HT1080 (cell line): ENCODE measurements around the gene MT2A. TPM values are rescaled to one million over a fixed set of nuclear protein-coding genes. Genes with fewer than 3 reads are reported as not detected.
A peak's percentile ranks its signal among the peaks of the same experiment; 100 is the strongest.

Experiments used
- DNase-seq: peaks from one replicate; pipeline ENCODE4 v3.0.0-alpha.2; 2015; ENCODE audit warnings: low read depth
- total RNA-seq: library from RNA; depleted of rRNA; stranded (reverse); fragments of >200 nt; shearing (Covaris generic); gene quantifications from 2 replicates; pipeline ENCODE4 v1.2.3, GENCODE V29; 2014

Gene MT2A
- total RNA-seq, 1 experiment from 2014 or later: 1,822 TPM

- no peak for DNase-seq
These were observed 29.7 kb downstream of the MT2A start, which contains the start of gene MT1A for GRCh38 chr16:56637814-56638750. MT1A (plus strand) TSS chr16:56638666; CDS start chr16:56638739, 73 bp downstream.

- no peak for DNase-seq
These were observed 30.7 kb downstream of the MT2A start for GRCh38 chr16:56639045-56639444.

GRCh38 chr16:56640076-56640475 lies 31.7 kb downstream of the MT2A start:
- DNase-seq: no peak

DNA sequence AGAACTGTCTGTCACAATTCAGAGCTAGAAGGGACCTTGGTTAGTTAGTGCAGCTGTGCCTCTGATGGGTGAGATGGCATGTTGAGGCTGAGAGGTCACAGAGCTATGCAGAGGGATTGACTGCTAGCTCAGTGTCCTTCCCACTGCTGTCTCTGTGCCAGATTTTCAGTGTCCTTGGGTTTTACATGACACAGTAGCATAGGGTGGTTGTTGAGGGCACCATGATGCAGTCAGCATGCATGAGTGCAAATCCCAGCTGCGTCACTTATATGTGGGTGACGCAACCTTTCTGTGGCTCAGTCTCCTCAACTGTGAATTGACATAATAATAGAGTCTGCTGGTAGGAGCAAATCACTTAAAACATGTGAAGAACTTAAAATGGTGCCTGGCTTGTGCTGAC lies 32.8 kb downstream of the MT2A start:
- no peak for DNase-seq

GRCh38 chr16:56643080-56643778 lies 34.8 kb downstream of the MT2A start:
- peak; percentile 42 for DNase-seq

GRCh38 chr16:56643833-56644232 lies 35.4 kb downstream of the MT2A start:
- DNase-seq: no peak

GRCh38 chr16:56645311-56645710 lies 36.9 kb downstream of the MT2A start:
- no peak for DNase-seq

DNA sequence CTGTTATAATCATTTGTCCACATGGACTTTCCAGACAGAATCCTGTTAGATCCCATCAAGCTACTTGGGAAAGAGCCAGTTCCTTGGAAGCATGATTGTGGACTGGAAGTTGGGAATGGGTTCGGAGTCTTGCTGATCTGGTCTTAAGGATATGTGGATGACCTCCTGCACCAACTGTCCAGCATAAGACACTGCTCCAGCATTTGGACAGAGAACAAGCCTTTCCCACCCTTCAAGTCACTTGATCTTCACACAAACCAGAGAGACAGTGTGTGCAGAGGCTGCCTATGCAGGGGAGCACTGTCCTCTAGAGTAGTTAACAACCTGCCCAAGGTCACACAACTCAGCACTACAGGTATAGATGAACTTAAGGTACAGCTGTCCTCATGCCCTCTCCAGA lies 37.5 kb downstream of the MT2A start:
- no peak for DNase-seq

GRCh38 chr16:56647641-56648431 lies 39.5 kb downstream of the MT2A start:
- DNase-seq: no peak

- DNase-seq: no peak
These were observed 40.9 kb downstream of the MT2A start for GRCh38 chr16:56649271-56649670.

DNA sequence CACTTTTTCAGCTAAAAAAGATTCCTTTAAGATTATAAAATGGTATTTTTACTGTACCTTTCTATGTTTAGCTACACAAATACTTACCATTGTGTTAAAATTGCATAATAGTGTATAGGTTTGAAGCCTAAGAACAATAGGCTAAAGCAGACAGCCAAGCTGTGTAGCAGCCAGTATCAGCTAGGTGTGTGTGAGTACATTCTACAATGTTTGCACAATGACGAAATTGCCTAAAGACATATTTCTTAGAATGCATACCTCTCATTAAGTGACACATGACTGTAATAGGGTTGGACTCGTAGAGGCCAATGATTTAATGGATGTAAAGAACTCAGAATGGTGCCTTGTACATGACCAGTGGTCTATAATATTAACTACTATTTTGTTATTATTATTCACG lies 41.4 kb downstream of the MT2A start:
- no peak for DNase-seq

DNA sequence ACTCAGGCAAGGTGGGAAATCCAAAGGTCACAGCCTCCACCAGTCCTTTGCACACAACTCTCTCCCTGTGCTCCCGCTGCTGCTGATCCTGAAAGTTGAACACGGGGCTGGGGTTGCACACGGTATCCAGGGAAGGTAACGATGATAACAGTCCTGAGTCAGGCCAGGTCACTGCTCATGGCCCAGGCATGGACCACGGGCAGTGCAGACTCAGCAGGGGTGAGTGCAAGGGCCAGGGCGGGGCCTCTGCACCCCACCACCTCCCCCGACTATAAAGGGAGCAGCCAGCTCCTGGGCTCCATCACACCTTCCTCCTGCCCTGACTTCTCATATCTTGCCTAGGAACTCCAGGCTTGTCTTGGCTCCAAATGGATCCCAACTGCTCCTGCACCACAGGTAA lies 43.2 kb downstream of the MT2A start, which contains the start of gene MT1B:
TSS of gene MT1B (plus strand) at position 301 of the 400 bp plus-strand sequence. CDS start at position 369, 68 bp downstream.
- DNase-seq: no peak

DNA sequence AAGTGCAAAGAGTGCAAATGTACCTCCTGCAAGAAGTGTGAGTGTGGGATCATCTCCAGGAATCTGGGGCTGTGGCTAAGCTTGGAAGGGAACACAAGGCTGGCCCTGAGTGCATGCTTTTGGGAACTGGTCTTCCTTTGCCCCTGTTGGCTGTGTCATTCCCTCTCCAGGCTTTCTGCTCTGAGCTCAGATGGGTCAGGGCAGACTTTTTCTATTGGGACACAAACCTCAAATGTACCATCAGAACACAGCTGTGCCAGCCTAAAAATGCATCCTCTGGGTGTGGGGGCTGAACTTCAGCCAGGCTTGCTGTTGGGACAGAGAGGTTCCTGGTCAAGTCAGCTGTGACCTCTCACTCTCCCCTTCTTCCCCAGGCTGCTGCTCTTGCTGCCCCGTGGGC lies 44.2 kb downstream of the MT2A start:
- DNase-seq: no peak

DNA sequence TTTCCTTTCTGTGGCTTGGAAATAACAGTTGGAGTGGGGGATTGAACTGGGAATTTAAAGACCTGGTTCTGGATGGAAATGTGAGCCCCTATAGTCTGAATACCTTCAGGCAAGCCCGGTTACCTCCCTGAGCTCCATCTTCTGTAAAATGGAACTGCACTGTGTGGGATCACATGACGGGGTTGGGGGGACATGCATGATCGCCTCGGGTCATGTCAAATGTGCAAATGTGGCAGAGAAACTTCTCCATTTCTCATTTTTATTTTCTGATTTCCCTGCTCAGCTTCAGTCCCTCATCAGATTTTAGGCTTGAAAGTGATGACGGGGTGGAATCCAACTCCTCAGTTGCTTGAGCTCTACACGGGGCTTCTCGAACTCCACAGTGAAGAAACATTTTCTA lies 44.8 kb downstream of the MT2A start:
- DNase-seq: no peak

DNA sequence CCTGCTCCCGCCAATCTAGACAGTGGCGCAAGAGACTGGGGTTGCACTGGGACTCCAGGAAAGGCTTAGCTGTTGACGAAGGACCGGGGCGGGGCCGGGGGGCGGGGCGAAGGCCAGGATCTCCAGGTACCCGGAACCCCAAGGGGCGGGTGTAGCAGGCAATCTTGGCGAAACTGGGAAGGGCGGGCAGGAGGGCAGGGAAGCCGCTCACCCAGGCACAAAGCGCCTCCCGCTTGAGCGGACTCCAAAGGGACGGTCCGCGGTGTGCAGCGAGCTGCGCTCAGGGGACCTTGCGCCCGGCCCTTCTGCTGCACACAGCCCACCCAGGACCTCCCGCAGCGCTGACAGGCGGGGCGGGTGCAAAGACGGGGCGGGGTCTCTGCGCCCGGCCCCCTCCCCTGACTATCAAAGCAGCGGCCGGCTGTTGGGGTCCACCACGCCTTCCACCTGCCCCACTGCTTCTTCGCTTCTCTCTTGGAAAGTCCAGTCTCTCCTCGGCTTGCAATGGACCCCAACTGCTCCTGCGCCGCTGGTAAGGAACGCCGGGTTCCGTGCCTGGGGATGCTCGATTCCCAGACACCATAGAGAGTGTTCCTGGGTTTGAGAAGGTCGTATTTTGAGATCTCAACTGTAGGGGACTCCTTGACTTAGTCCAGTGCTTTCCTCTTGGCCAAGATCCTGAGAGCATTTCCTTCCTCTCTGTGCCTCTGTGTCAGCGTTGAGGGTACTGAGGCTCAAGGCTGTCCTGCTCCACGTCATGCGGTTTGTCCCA lies 49.4 kb downstream of the MT2A start, which contains the start of gene MT1F:
TSS of gene MT1F (plus strand) at position 405 of the 772 bp plus-strand sequence. CDS start at position 505, 100 bp downstream.
- no peak for DNase-seq

DNA sequence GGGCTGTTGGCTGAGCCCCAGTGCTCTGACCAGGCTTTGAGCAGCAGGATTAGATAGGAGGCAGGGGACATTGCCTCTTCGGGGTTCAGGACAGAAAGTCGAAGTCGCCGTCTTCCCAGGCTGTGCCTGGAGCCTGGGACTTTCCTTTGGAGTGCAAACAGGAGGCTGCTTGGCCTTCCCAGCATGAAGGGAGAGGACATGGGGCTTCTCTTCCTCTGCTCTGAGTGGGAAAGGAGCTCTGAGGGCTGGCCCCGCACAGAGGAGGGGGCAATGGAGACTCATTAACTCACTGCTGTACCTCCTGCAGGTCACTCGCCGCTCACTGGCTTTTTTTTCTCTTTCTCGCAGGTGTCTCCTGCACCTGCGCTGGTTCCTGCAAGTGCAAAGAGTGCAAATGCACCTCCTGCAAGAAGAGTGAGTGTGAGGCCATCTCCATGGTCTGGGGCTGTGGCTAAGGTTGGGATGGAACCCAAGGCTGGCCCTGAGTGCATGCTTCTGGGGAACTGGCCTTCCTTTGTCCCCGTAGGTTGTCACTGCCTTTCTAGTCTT lies 50.0 kb downstream of the MT2A start:
- no peak for DNase-seq
